ENCODE data around the gene SASH1.

Gene SASH1

GRCh38 chr6:148419430-148419829, 76.8 kb downstream of the SASH1 start:
- POLR2A ChIA-PET = interaction anchor here (0.5 kb wide), 1 partner anchor 653 kb away, joined by 3 read pairs; no protein-coding TSS in a partner anchor
- TF ChIP-seq ZNF473 (tag by site-specific recombination; IDR thresholded peaks at IDR 0.05) (no peak), ZNF280C (tag by site-specific recombination; IDR thresholded peaks at IDR 0.05) (no peak), YY1 (tag by site-specific recombination; IDR thresholded peaks at IDR 0.05) (no peak), ZNF629 (tag by site-specific recombination; IDR thresholded peaks at IDR 0.05) (no peak), ZNF670 (tag by site-specific recombination; IDR thresholded peaks at IDR 0.05; ENCODE audit: low read depth) (no peak), ZNF2 (tag by site-specific recombination; IDR thresholded peaks at IDR 0.05) (no peak)
- TF ChIP-seq, protein P1, sequence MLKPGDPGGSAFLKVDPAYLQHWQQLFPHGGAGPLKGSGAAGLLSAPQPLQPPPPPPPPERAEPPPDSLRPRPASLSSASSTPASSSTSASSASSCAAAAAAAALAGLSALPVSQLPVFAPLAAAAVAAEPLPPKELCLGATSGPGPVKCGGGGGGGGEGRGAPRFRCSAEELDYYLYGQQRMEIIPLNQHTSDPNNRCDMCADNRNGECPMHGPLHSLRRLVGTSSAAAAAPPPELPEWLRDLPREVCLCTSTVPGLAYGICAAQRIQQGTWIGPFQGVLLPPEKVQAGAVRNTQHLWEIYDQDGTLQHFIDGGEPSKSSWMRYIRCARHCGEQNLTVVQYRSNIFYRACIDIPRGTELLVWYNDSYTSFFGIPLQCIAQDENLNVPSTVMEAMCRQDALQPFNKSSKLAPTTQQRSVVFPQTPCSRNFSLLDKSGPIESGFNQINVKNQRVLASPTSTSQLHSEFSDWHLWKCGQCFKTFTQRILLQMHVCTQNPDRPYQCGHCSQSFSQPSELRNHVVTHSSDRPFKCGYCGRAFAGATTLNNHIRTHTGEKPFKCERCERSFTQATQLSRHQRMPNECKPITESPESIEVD (tag by site-specific recombination; IDR thresholded peaks at IDR 0.05) = no peak
- H3K36me3 ChIP-seq (ENCODE audit: control insufficient read depth in 2 of 2, insufficient read depth in 1 of 2, low read length in 2 of 2) = no peaks in the 10 kb centered on the region
- no peak overlapping the region for H3K4me3 ChIP-seq (ENCODE audit: low read depth, low read length)
- no peaks in the 10 kb centered on the region for H3K9me3 ChIP-seq (ENCODE audit: control insufficient read depth, insufficient read depth, low read depth, low read length)
- CTCF ChIA-PET = no interaction called here
- no peaks in the 10 kb centered on the region for H3K4me1 ChIP-seq (ENCODE audit: control insufficient read depth, insufficient read depth, low read length)
- H3K27ac ChIP-seq (ENCODE audit: extremely low read depth, low read depth, low read length) = no peak overlapping the region

GRCh38 chr6:148422085-148422484, 79.4 kb downstream of the SASH1 start:
- TF ChIP-seq OSR2 (tag by site-specific recombination; IDR thresholded peaks at IDR 0.05) (no peak), FEZF1 (tag by site-specific recombination; IDR thresholded peaks at IDR 0.05) (peak; percentile 16; the same call in 1 of the 2 replicates), ZBTB48 (tag by site-specific recombination; IDR thresholded peaks at IDR 0.05) (no peak), SCRT1 (tag by site-specific recombination; IDR thresholded peaks at IDR 0.05; ENCODE audit: borderline replicate concordance) (no peak), ZNF600 (tag by site-specific recombination; IDR thresholded peaks at IDR 0.05) (0 out of 2 replicates have a peak, but pooled peaks have one; percentile 22), AEBP2 (tag by site-specific recombination; IDR thresholded peaks at IDR 0.05; ENCODE audit: borderline replicate concordance) (no peak), SP7 (tag by site-specific recombination; IDR thresholded peaks at IDR 0.05) (no peak), ZNF416 (tag by site-specific recombination; IDR thresholded peaks at IDR 0.05) (no peak)
- TF ChIP-seq, protein P1 (tag by site-specific recombination; IDR thresholded peaks at IDR 0.05) = peak; percentile 50; the same call in 1 of the 2 replicates
- H3K9me3 ChIP-seq (ENCODE audit: control insufficient read depth, insufficient read depth, low read depth, low read length) = no peaks in the 10 kb centered on the region
- CTCF ChIA-PET = no interaction called here
- POLR2A ChIA-PET = no interaction called here
- H3K4me3 ChIP-seq (ENCODE audit: low read depth, low read length) = no peak overlapping the region
- H3K4me1 ChIP-seq (ENCODE audit: control insufficient read depth, insufficient read depth, low read length) = no peaks in the 10 kb centered on the region
- H3K27ac ChIP-seq (ENCODE audit: extremely low read depth, low read depth, low read length) = no peak overlapping the region
- H3K36me3 ChIP-seq (ENCODE audit: control insufficient read depth in 2 of 2, insufficient read depth in 1 of 2, low read length in 2 of 2) = no peaks in the 10 kb centered on the region

DNA sequence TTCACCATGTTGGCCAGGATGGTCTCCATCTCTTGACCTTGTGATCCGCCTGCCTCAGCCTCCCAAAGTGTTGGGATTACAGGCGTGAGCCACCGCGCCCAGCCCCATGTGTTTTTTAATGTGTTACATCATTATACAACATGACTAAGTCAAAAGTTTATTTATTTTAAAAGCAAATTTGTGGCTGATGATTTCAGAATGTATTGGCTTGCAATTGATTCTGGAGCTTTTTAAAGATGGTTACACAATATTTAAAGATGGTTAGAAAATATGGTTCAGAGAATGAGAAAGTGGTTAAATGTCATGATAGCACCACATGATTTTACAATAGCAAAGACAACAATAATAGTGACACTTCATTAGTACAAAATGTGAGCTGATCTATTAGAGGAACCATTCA, 80.5 kb downstream of the SASH1 start:
- Histone ChIP-seq H3K9me3 (ENCODE audit: control insufficient read depth, insufficient read depth, low read depth, low read length) (no peaks in the 10 kb centered on the region), H3K27ac (ENCODE audit: extremely low read depth, low read depth, low read length) (no peak overlapping the region), H3K36me3 (ENCODE audit: control insufficient read depth in 2 of 2, insufficient read depth in 1 of 2, low read length in 2 of 2) (no peaks in the 10 kb centered on the region), H3K4me1 (ENCODE audit: control insufficient read depth, insufficient read depth, low read length) (no peaks in the 10 kb centered on the region), H3K4me3 (ENCODE audit: low read depth, low read length) (no peak overlapping the region)
- ChIA-PET CTCF (interaction anchor here (0.5 to 1.0 kb wide), 2 partner anchors 156 to 258 kb away, joined by 3 to 4 read pairs; no protein-coding TSS in a partner anchor), POLR2A (no interaction called here)
- TF ChIP-seq, protein P2, sequence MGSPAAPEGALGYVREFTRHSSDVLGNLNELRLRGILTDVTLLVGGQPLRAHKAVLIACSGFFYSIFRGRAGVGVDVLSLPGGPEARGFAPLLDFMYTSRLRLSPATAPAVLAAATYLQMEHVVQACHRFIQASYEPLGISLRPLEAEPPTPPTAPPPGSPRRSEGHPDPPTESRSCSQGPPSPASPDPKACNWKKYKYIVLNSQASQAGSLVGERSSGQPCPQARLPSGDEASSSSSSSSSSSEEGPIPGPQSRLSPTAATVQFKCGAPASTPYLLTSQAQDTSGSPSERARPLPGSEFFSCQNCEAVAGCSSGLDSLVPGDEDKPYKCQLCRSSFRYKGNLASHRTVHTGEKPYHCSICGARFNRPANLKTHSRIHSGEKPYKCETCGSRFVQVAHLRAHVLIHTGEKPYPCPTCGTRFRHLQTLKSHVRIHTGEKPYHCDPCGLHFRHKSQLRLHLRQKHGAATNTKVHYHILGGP (tag by site-specific recombination; IDR thresholded peaks at IDR 0.05) = no peak
- TF ChIP-seq, protein P3, sequence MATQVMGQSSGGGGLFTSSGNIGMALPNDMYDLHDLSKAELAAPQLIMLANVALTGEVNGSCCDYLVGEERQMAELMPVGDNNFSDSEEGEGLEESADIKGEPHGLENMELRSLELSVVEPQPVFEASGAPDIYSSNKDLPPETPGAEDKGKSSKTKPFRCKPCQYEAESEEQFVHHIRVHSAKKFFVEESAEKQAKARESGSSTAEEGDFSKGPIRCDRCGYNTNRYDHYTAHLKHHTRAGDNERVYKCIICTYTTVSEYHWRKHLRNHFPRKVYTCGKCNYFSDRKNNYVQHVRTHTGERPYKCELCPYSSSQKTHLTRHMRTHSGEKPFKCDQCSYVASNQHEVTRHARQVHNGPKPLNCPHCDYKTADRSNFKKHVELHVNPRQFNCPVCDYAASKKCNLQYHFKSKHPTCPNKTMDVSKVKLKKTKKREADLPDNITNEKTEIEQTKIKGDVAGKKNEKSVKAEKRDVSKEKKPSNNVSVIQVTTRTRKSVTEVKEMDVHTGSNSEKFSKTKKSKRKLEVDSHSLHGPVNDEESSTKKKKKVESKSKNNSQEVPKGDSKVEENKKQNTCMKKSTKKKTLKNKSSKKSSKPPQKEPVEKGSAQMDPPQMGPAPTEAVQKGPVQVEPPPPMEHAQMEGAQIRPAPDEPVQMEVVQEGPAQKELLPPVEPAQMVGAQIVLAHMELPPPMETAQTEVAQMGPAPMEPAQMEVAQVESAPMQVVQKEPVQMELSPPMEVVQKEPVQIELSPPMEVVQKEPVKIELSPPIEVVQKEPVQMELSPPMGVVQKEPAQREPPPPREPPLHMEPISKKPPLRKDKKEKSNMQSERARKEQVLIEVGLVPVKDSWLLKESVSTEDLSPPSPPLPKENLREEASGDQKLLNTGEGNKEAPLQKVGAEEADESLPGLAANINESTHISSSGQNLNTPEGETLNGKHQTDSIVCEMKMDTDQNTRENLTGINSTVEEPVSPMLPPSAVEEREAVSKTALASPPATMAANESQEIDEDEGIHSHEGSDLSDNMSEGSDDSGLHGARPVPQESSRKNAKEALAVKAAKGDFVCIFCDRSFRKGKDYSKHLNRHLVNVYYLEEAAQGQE (tag by site-specific recombination; IDR thresholded peaks at IDR 0.05) = no peak
- no peak for TF ChIP-seq REPIN1 (tag by site-specific recombination; IDR thresholded peaks at IDR 0.05; ENCODE audit: low read depth)
- TF ChIP-seq ZNF501 (tag by site-specific recombination; IDR thresholded peaks at IDR 0.05) = no peak
- TF ChIP-seq ZNF155 (tag by site-specific recombination; IDR thresholded peaks at IDR 0.05) = no peak

Data from HEK293 (cell line).